ENCODE measurements around the gene CDC42BPB.

DNA sequence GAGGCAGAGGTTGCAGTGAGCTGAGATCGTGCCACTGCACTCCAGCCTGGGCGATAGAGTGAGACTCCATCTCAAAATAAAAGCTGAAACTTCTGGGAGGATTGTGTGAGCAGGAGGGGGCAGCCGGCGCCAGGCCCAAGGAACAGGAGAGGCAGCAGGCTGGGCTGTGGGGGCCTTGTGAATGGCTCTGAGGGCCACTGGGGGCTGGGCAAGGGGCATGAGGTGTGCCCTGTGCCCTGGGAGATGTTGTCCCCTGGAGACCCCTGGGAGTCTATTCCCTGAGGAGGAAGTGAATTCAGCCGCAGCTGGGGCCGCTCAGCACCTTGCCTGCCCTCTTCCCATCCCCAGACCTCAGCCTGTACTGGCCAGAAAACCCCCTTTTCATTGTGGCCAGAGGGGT lies 31.6 kb upstream of the CDC42BPB start:
- TF ChIP-seq, protein P1, sequence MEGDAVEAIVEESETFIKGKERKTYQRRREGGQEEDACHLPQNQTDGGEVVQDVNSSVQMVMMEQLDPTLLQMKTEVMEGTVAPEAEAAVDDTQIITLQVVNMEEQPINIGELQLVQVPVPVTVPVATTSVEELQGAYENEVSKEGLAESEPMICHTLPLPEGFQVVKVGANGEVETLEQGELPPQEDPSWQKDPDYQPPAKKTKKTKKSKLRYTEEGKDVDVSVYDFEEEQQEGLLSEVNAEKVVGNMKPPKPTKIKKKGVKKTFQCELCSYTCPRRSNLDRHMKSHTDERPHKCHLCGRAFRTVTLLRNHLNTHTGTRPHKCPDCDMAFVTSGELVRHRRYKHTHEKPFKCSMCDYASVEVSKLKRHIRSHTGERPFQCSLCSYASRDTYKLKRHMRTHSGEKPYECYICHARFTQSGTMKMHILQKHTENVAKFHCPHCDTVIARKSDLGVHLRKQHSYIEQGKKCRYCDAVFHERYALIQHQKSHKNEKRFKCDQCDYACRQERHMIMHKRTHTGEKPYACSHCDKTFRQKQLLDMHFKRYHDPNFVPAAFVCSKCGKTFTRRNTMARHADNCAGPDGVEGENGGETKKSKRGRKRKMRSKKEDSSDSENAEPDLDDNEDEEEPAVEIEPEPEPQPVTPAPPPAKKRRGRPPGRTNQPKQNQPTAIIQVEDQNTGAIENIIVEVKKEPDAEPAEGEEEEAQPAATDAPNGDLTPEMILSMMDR (IDR thresholded peaks at IDR 0.05), result no peak
- no peak for TF ChIP-seq POLR2A (IDR thresholded peaks at IDR 0.05)
